Activated naive CD4-positive, alpha-beta T cell treated with anti-CD3 and anti-CD28 coated beads, Interleukin-2, amount 50 U/mL, for 72 hours (primary cell): ENCODE data around the gene ELMO3. TPM values are rescaled to one million over a fixed set of nuclear protein-coding genes. Genes with fewer than 3 reads are reported as not detected.

Experiments used
- ATAC-seq, 2 donors: fragments of 150-1000 bp; cut with Tn5 transposase; 2 replicates each; pipeline ENCODE4 v1.10.0; 2021; ENCODE audit warnings: mild to moderate bottlenecking in 2 of 2, moderate library complexity in 2 of 2
- DNase-seq, 2 donors: peaks; one replicate each; pipeline ENCODE4 v3.0.0; 2021 to 2022; ENCODE audit warnings: low spot score in 2 of 2
- H3K27ac Mint-ChIP-seq, 2 donors: one replicate each; pipeline ENCODE4 v1.8.0; 2022; ENCODE audit warnings: mild to moderate bottlenecking in 2 of 2, mixed read lengths in 2 of 2
- H3K36me3 Mint-ChIP-seq, 2 donors: one replicate each; pipeline ENCODE4 v1.8.0; 2022; ENCODE audit warnings: mixed read lengths in 2 of 2
- H3K9me3 Mint-ChIP-seq, 2 donors: one replicate each; pipeline ENCODE4 v1.8.0; 2022; ENCODE audit warnings: mixed read lengths in 2 of 2
- total RNA-seq, 2 donors: library from RNA; stranded (reverse); gene quantifications; one replicate each; pipeline ENCODE4 v1.2.3, GENCODE V29; 2022

The ELMO3 gene
- total RNA-seq, 2 donors from 2014 or later = 4.0 to 7.0 TPM

GRCh38 chr16:67215706-67216105 lies 16.8 kb downstream of the ELMO3 start:
- ATAC-seq (no peak), DNase-seq (no peak)
- Mint-ChIP-seq H3K27ac (peak overlapping the region; percentile 15 to 52), H3K36me3 (no peaks in the 10 kb centered on the region), H3K9me3 (no peaks in the 10 kb centered on the region)

- Mint-ChIP-seq H3K9me3 (no peaks in the 10 kb centered on the region), H3K27ac (peak overlapping the region; percentile 26 to 75), H3K36me3 (no peaks in the 10 kb centered on the region)
- no peak for DNase-seq
- no peak for ATAC-seq
Observed at GRCh38 chr16:67216612-67217490, 17.9 kb downstream of the ELMO3 start.

GRCh38 chr16:67223992-67224391 lies 25.1 kb downstream of the ELMO3 start:
- H3K27ac Mint-ChIP-seq = peak overlapping the region; percentile 22 to 55
- H3K36me3 Mint-ChIP-seq = peaks cover 14 to 23% of the 10 kb centered on the region in 2 donors
- no peaks in the 10 kb centered on the region for H3K9me3 Mint-ChIP-seq
- no peak for ATAC-seq
- no peak for DNase-seq

- Mint-ChIP-seq H3K36me3 (peaks cover 14 to 31% of the 10 kb centered on the region in 2 donors), H3K27ac (peak overlapping the region; percentile 95 to 96), H3K9me3 (no peaks in the 10 kb centered on the region)
- DNase-seq = no peak
- no peak for ATAC-seq
Observed at GRCh38 chr16:67226295-67226803, 27.4 kb downstream of the ELMO3 start.

- H3K9me3 Mint-ChIP-seq = no peaks in the 10 kb centered on the region
- DNase-seq = peak; percentile 98 to 99
- peak within 1 kb of the TSS; percentile 96 to 99 for H3K27ac Mint-ChIP-seq
- H3K36me3 Mint-ChIP-seq = peaks cover 14 to 31% of the 10 kb centered on the region in 2 donors
- peak; percentile 96 to 98 for ATAC-seq
Observed at GRCh38 chr16:67226804-67227566, 28.1 kb downstream of the ELMO3 start, which contains the start of gene TMEM208. TMEM208 (plus strand) TSS chr16:67227130; CDS start chr16:67227219, 89 bp downstream.

- Mint-ChIP-seq H3K36me3 (peaks cover 14 to 31% of the 10 kb centered on the region in 2 donors), H3K9me3 (no peaks in the 10 kb centered on the region), H3K27ac (peak overlapping the region; percentile 96 to 99)
- ATAC-seq (no peak), DNase-seq (no peak)
Observed at GRCh38 chr16:67227567-67227921, 28.6 kb downstream of the ELMO3 start.

GRCh38 chr16:67228034-67228785 lies 29.3 kb downstream of the ELMO3 start:
- Mint-ChIP-seq H3K9me3 (no peaks in the 10 kb centered on the region), H3K27ac (peak overlapping the region; percentile 96 to 99), H3K36me3 (peaks cover 14 to 32% of the 10 kb centered on the region in 2 donors)
- no peak for DNase-seq
- no peak for ATAC-seq

- no peaks in the 10 kb centered on the region for H3K9me3 Mint-ChIP-seq
- ATAC-seq = no peak
- no peak for DNase-seq
- peak overlapping the region in 1 of 2 donors; percentile 96 for H3K27ac Mint-ChIP-seq
- peaks cover 14 to 37% of the 10 kb centered on the region in 2 donors for H3K36me3 Mint-ChIP-seq
Observed at GRCh38 chr16:67228905-67229304, 30.0 kb downstream of the ELMO3 start.

- Mint-ChIP-seq H3K9me3 (no peaks in the 10 kb centered on the region), H3K36me3 (peaks cover 14 to 37% of the 10 kb centered on the region in 2 donors), H3K27ac (peak overlapping the region; percentile 57 to 81)
- ATAC-seq (no peak), DNase-seq (no peak)
Observed at GRCh38 chr16:67229906-67230808, 31.2 kb downstream of the ELMO3 start.

GRCh38 chr16:67230809-67231660 lies 32.1 kb downstream of the ELMO3 start:
- ATAC-seq = no peak
- no peaks in the 10 kb centered on the region for H3K9me3 Mint-ChIP-seq
- peaks cover 17 to 40% of the 10 kb centered on the region in 2 donors for H3K36me3 Mint-ChIP-seq
- H3K27ac Mint-ChIP-seq = peak overlapping the region; percentile 57 to 81
- DNase-seq = no peak

GRCh38 chr16:67233596-67233995 lies 34.7 kb downstream of the ELMO3 start:
- Mint-ChIP-seq H3K9me3 (no peaks in the 10 kb centered on the region), H3K27ac (no peak overlapping the region), H3K36me3 (peaks cover 19 to 40% of the 10 kb centered on the region in 2 donors)
- ATAC-seq (no peak), DNase-seq (no peak)

GRCh38 chr16:67234180-67234597 lies 35.3 kb downstream of the ELMO3 start:
- Mint-ChIP-seq H3K27ac (peak overlapping the region in 1 of 2 donors; percentile 60), H3K9me3 (no peaks in the 10 kb centered on the region), H3K36me3 (peaks cover 19 to 35% of the 10 kb centered on the region in 2 donors)
- DNase-seq (no peak), ATAC-seq (no peak)

- DNase-seq (no peak), ATAC-seq (peak in 1 of 2 donors; percentile 15)
- peaks cover 19 to 29% of the 10 kb centered on the region in 2 donors for H3K36me3 Mint-ChIP-seq
- no peaks in the 10 kb centered on the region for H3K9me3 Mint-ChIP-seq
- peak overlapping the region; percentile 24 to 77 for H3K27ac Mint-ChIP-seq
Observed at GRCh38 chr16:67235816-67236562, 37.1 kb downstream of the ELMO3 start.
